Measurements from ENCODE around the gene CFAP91.
"Not testable (repeated sequence)": the region's sequence is repeated elsewhere in the genome, so short reads cannot be mapped to it uniquely, and the experiment has no call there.

Gene CFAP91

GRCh38 chr3:119676020-119676419 lies 26.8 kb upstream of the CFAP91 start:
- H3K27ac ChIP-seq = no peak overlapping the region; the same call in 1 of the 2 replicates
- no peak for DNase-seq

GRCh38 chr3:119676771-119677640 lies 25.8 kb upstream of the CFAP91 start, which contains the start of gene COX17:
TSS of gene COX17 (minus strand) at chr3:119677406. CDS start at chr3:119677310, 96 bp downstream.
- Histone ChIP-seq H3K27ac (peak within 1 kb of the TSS; percentile 92), H3K9me3 (ENCODE audit: severe bottlenecking) (no peaks in the 10 kb centered on the region), H3K4me3 (ENCODE audit: low read depth, low read length) (peak within 1 kb of the TSS; percentile 81), H3K36me3 (peaks cover 26% of the 10 kb centered on the region), H3K27me3 (ENCODE audit: insufficient read depth, low read depth, severe bottlenecking) (no peaks in the 10 kb centered on the region)
- DNase-seq = peak; percentile 95
- no peak for TF ChIP-seq CTCF (IDR thresholded peaks at IDR 0.05; ENCODE audit: low read depth, low read length)

More at GRCh38 chr3:119676020-119676419, 26.8 kb upstream of the CFAP91 start:
- H3K36me3 ChIP-seq = peaks cover 31% of the 10 kb centered on the region
- H3K4me3 ChIP-seq (ENCODE audit: low read depth, low read length) = peak overlapping the region; percentile 81
- no peaks in the 10 kb centered on the region for H3K27me3 ChIP-seq (ENCODE audit: insufficient read depth, low read depth, severe bottlenecking)
- TF ChIP-seq CTCF (IDR thresholded peaks at IDR 0.05; ENCODE audit: low read depth, low read length) = no peak
- H3K9me3 ChIP-seq (ENCODE audit: severe bottlenecking) = no peaks in the 10 kb centered on the region

- Histone ChIP-seq H3K36me3 (peaks cover 21% of the 10 kb centered on the region), H3K27ac (peak overlapping the region; percentile 92), H3K27me3 (ENCODE audit: insufficient read depth, low read depth, severe bottlenecking) (no peaks in the 10 kb centered on the region), H3K9me3 (ENCODE audit: severe bottlenecking) (no peaks in the 10 kb centered on the region), H3K4me3 (ENCODE audit: low read depth, low read length) (peak overlapping the region; percentile 81)
- DNase-seq = no peak
- no peak for TF ChIP-seq CTCF (IDR thresholded peaks at IDR 0.05; ENCODE audit: low read depth, low read length)
These were observed 25.2 kb upstream of the CFAP91 start for GRCh38 chr3:119677641-119677934.

- DNase-seq; H3K27ac ChIP-seq; H3K27me3 ChIP-seq (ENCODE audit: insufficient read depth, low read depth, severe bottlenecking); H3K4me3 ChIP-seq (ENCODE audit: low read depth, low read length); H3K9me3 ChIP-seq (ENCODE audit: severe bottlenecking): not testable (repeated sequence)
- peaks cover 16% of the 10 kb centered on the region for H3K36me3 ChIP-seq
These were observed 24.6 kb upstream of the CFAP91 start for GRCh38 chr3:119678209-119678608.

GRCh38 chr3:119679874-119680273 lies 22.9 kb upstream of the CFAP91 start:
- no peak for DNase-seq
- H3K27me3 ChIP-seq (ENCODE audit: insufficient read depth, low read depth, severe bottlenecking) = no peaks in the 10 kb centered on the region
- H3K9me3 ChIP-seq (ENCODE audit: severe bottlenecking) = no peaks in the 10 kb centered on the region
- no peak overlapping the region for H3K4me3 ChIP-seq (ENCODE audit: low read depth, low read length)
- H3K27ac ChIP-seq = no peak overlapping the region
- H3K36me3 ChIP-seq = peaks cover 6% of the 10 kb centered on the region
- TF ChIP-seq CTCF (IDR thresholded peaks at IDR 0.05; ENCODE audit: low read depth, low read length) = no peak

- no peak for DNase-seq
- H3K4me3 ChIP-seq (ENCODE audit: low read depth, low read length) = no peak overlapping the region
- peak; percentile 36; the same call in 1 of the 2 replicates for TF ChIP-seq CTCF (IDR thresholded peaks at IDR 0.05; ENCODE audit: low read depth, low read length)
- H3K27me3 ChIP-seq (ENCODE audit: insufficient read depth, low read depth, severe bottlenecking) = no peaks in the 10 kb centered on the region
- no peaks in the 10 kb centered on the region for H3K9me3 ChIP-seq (ENCODE audit: severe bottlenecking)
- H3K36me3 ChIP-seq = no peaks in the 10 kb centered on the region
- H3K27ac ChIP-seq = no peak overlapping the region
These were observed 21.5 kb upstream of the CFAP91 start for GRCh38 chr3:119681279-119681678.

Measured in WERI-Rb-1 (cell line).